ENCODE data around the gene TAOK3. TPM values are rescaled to one million over a fixed set of nuclear protein-coding genes. Genes with fewer than 3 reads are reported as not detected.
"Not testable (repeated sequence)": the region's sequence is repeated elsewhere in the genome, so short reads cannot be mapped to it uniquely, and the experiment has no call there.

The TAOK3 gene
- total RNA-seq, 2 experiments from 2014 or later, result 47.4 to 53.4 TPM

DNA sequence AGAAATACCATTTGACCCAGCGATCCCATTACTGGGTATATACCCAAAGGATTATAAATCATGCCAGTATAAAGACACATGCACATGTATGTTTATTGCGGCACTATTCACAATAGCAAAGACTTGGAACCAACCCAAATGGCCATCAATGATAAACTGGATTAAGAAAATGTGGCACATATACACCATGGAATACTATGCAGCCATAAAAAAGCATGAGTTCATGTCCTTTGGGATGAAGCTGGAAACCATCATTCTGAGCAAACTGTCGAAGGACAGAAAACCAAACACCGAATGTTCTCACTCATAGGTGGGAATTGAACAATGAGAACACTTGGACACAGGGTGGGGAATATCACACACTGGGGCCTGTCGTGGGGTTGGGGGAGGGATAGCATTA, 243.3 kb downstream of the TAOK3 start:
- POLR2A ChIA-PET, CTCF ChIA-PET: not testable (repeated sequence)

DNA sequence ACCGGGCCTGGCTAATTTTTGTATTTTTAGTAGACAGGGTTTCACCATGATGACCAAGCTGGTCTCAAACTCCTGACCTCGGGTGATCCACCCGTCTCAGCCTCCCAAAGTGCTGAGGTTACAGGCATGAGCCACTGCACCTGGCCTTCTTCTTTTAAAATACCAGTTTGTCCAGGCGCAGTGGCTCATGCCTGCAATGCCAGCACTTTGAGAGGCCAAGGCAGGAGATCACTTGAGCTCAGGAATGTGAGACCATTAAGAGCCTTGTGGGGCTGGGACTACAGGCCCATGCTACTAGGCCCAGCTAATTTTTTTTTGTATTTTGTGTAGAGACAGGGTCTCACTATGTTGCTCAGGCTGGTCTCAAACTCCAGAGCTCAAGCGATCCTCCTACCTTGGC, 244.8 kb downstream of the TAOK3 start:
- ChIA-PET CTCF (no interaction called here), POLR2A (no interaction called here)

DNA sequence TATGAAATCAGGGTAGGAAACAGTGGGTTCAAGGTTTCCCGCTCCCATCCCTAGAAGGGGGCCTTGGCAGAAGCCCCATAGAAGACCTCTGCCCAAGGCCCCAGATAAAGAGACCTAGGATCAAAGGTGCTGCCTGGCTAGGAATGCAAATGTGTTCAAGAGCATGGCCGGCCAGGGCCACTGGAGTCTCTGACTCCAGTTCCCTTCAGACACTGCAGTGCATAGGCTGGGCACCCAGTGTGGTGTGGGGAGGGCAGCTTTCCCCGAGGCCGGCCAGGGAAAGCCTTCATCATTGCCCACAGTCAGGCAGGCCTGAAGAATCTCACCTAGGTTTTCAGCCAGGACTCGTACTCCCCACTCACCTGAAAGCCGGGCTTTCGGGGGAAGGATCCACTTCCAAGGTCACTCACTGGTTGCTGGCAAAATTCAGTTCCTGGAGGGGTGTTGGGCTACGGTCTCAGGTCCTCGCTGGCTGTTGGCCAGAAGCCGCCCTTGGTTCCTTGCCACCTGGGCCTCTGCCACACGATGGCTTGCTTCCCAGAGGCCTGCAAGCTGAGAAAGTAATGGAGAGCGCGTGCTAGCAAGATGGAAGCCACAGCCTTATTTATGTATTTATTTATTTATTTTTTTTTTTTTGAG, 246.5 kb downstream of the TAOK3 start:
- ChIA-PET POLR2A (no interaction called here), CTCF (no interaction called here)

DNA sequence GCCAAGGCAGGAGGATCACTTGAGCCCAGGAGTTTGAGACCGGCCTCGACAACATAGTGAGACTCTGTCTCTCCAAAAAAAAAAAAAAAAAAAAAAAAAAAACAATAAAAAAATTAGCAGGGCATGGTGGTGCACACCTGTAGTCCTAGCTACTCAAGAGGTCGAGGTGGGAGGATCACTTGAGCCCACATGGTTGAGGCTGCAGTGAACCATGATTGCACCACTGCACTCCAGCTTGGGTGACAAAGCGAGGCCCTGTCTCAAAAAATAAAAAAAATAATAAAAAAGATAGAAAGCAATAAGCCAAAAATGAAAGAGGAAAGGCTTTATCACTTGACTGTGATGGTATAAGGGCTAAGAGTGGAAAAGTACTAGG, 247.0 kb downstream of the TAOK3 start:
- ChIA-PET CTCF (no interaction called here), POLR2A (no interaction called here)

DNA sequence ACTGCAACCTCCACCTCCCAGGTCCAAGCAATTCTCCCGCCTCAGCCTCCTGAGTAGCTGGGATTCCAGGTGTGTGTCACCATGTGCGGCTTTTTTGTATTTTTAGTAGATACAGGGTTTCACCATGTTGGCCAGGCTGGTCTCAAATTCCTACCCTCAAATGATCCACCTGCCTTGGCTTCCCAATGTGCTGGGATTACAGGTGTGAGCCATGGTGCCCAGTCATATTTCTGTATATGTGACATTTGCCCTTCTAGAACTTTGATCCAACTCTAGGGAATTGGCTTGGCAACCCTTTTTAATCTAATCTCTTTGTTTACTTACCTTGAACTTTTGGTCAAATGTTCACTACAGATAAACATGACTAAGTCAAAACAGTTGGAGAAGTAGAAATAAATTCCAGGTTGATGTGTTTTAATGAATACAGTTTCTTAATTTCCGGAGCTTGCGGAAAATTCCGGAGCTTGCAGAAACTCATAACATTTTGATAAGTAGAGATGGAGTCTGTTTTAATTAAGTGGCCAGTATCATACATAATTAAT, 248.3 kb downstream of the TAOK3 start:
- POLR2A ChIA-PET, result no interaction called here
- CTCF ChIA-PET, result no interaction called here

DNA sequence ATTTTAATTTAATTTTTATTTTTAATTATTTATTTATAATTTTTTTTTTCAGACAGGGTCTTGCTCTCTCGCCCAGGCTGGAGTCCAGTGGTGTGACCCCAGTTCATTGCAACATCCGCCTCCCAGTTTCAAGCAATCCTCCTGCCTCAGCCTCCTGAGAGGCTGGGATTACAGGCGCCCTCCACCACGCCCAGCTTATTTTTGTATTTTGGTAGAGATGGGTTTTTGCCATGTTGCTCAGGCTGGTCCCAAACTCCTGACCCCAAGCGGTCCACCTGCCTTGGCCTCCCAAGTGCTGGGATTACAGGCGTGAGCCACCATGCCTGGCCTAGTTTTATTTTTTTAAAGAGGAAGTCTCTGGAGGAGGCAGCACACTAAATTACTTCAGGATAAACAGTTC, 250.4 kb downstream of the TAOK3 start:
- POLR2A ChIA-PET, result no interaction called here
- CTCF ChIA-PET, result no interaction called here

DNA sequence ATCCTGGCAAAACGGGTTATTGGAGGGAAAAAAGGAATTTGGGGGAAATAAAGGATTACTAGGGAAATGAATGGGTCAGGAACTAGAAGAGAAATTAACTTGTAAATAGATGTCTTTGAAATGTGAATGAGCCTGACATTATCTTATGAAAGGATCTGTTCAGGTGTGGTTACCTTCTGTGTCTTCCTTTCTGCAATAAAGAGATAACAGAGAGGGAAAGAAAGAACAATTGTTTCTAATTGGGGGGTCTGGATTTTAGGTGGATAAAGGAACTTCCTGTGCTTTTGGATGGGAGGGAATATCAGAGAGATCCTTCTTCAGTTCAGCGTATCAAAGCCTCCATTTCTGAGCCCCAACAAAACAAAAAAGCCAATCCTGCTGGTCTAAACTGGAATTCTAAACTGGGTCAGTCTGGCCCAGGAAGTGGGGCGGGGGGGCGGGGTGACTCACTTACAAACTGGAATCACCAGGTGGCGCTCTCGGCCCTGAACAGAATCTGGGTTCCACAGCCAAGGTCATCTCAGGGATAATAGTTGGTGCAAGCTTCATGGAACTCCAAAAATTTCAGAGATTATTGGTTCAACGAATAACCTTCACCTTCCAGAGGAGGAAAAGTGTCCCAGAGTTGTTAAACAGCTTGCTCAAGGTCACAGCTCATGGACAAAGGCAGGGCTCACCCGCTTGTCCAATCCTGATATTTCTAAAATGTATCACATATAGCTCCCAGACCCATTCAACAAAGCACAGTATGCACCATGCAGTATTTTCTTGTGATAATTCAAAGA, 251.9 kb downstream of the TAOK3 start:
- ChIA-PET POLR2A (interaction anchor here (0.6 kb wide), 1 partner anchor 58 kb away, joined by 3 read pairs; no protein-coding TSS in a partner anchor), CTCF (interaction anchor here (0.9 to 2.0 kb wide), 3 partner anchors 15 to 255 kb away, joined by 3 to 13 read pairs (median 5); partner anchors contain the start of genes PEBP1 and SUDS3)

DNA sequence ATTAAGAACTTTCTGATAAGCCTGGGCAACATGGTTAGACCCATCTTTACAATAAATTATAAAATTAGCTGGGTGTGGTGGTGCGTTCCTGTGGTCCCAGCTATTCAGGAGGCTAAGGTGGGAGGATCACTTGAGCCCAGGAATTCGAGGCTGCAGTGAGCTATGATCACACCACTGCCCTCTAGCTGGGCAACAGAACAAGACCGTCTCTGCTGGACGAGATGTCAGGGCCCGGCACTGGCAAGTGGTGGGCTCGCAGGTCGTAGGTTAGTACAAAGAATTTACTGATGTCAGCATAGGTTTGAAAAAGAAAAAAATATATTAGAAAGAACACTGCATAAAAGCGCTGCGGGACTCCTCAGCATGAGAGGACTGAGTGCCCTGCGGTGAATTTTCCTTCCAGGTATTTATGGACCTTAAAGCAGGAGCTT, 253.2 kb downstream of the TAOK3 start:
- POLR2A ChIA-PET, result no interaction called here
- CTCF ChIA-PET, result interaction anchor here (1.7 kb wide), 1 partner anchor 11 kb away, joined by 3 read pairs; no protein-coding TSS in a partner anchor

DNA sequence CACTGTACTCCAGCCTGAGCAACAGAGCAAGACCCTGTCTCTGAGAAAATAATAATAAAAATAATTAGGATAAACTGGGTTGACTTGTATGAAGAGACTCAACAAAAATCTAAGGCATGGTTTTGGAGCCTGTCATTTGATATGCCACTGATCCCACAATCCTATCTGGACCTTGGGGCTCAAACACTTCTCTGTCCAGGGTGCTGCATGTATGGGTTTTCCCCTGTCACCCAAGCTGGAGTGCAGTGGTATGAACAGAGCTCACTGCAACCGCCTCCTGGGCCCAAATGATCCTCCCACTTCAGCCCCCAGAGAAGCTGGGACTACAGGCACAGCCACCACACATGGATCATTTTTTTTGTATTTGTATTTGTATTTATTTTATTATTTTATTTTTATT, 263.6 kb downstream of the TAOK3 start:
- CTCF ChIA-PET, result no interaction called here
- POLR2A ChIA-PET, result no interaction called here

DNA sequence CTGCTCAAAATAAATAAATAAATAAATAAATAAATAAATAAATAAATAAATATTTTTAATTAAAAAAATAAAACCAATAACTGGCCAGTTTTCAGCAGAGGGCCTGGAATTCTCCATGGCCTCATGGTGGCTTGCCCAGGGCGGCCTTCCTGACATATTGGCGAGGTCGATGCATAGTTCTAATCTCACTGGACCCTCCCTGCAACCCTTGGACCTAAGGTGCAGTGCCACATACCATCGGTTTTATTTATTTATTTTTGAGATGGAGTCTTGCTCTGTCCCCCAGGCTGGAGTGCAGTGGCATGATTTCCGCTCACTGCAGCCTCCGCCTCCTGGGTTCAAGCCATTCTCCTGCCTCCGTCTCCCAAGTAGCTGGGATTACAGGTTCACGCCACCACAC, 265.0 kb downstream of the TAOK3 start:
- ChIA-PET CTCF (interaction anchor here (1.0 kb wide), 1 partner anchor 12 kb away, joined by 3 read pairs; no protein-coding TSS in a partner anchor), POLR2A (interaction anchor here (0.6 kb wide), 1 partner anchor 33 kb away, joined by 5 read pairs; no protein-coding TSS in a partner anchor)

DNA sequence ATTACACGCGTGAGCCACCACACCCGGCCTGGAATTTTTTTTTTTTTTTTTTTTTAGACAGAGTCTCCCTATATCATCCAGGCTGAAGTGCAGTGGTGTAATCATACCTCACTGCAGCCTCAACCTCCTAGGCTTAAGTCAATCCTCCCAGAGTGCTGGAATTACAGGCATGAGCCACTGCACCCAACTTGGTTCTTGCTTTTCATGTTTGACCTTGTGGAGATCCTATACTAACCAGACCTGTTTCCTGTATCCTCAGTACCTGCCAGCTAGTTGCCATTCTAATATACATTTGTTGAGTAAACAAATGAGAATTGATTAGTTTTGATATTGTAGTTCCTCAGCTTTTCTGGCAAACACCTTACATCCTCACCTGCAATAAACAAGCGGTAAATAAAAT, 265.7 kb downstream of the TAOK3 start:
- POLR2A ChIA-PET, result no interaction called here
- CTCF ChIA-PET, result no interaction called here

DNA sequence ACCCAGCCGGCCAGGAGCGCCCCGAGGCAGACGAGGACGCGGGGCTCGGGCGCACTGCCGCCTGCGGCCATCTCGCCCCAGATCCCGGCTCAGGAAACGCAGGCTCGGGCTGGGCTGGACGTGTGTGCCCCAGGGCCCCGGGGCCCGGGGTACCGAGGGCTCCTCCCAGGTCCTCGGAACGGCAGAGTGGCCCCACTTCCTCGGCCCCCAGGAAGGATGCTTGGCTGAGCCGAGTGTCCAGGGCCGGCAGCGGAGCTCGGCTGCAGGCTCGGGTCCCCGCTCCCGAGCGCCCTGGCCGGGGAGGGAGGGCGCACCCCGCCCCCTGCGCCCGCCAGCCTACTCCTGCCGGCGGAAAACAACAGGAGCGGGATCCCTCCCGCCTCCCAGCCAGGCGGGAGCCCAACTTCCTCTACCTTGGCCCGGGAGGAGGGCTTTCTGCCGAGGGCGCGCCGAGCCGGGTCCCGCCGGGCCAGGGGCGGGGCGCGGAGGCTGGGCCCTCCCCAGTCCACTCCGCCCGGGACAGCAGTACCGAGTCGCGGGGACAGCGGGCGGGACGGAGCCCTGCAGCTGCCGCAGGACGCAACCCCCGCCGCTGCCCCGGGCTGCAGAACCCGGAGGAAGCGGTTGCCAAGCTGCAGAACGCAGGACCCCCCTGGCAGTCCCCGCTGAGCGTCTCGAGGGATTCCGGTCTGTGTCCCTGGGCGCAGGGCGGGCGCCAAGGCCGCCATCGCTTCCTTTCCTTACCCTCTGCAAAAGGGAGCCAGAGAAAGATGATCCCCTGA, 268.9 kb downstream of the TAOK3 start, which contains the start of gene VSIG10:
Gene VSIG10 (minus strand): TSS at position 411 of the 782 bp plus-strand sequence. CDS start 340 bp downstream, at position 71.
- CTCF ChIA-PET, result interaction anchor here (0.6 kb wide), 2 partner anchors 14 to 146 kb away, joined by 3 read pairs; no protein-coding TSS in a partner anchor
- POLR2A ChIA-PET, result interaction anchor here (0.6 to 1.1 kb wide), 3 partner anchors 32 to 87 kb away, joined by 3 to 5 read pairs (median 3); partner anchors contain the start of genes PEBP1 and RFC5

DNA sequence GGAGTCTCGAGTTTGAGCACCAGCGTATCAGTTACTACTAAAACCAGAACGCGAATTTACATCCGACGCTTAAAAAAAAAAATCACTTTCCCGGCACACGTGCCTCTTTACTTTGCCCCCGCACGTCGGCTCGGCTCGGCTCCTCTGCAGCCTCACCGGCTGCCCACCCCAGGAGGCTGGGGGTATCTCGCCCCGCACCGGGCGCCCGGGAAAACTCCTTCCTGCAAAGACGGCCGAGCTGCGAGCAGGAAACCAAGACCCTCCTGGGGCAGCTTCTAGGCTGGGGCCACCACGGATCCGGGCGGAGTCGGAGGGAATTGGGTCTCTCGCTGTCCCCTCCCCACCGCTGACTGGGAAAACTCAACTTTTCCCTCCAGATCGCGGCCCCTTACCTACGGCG, 269.5 kb downstream of the TAOK3 start:
- ChIA-PET CTCF (interaction anchor here (0.6 kb wide), 2 partner anchors 15 to 146 kb away, joined by 3 read pairs; no protein-coding TSS in a partner anchor), POLR2A (interaction anchor here (0.6 to 1.1 kb wide), 2 partner anchors 41 to 87 kb away, joined by 3 to 5 read pairs; partner anchors contain the start of gene RFC5)

DNA sequence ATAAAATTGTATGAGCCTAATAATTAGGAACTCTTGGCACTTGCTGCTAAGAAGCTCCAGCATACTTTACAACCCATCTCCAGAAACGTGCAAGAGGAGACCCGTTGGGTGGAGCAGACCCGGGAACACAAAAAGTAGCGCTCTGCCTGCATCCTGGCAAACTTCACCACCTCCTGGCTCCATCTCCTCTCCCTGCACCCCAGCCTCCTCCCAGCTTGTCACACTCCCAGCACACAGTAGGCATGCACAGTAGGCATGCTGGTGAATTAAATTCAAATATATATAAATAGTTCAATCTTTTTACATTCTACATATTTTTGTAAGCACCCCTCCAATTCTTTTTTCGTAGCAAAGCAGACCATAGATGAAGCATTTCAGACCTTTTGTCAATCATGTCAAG, 270.1 kb downstream of the TAOK3 start:
- ChIA-PET POLR2A (no interaction called here), CTCF (no interaction called here)

DNA sequence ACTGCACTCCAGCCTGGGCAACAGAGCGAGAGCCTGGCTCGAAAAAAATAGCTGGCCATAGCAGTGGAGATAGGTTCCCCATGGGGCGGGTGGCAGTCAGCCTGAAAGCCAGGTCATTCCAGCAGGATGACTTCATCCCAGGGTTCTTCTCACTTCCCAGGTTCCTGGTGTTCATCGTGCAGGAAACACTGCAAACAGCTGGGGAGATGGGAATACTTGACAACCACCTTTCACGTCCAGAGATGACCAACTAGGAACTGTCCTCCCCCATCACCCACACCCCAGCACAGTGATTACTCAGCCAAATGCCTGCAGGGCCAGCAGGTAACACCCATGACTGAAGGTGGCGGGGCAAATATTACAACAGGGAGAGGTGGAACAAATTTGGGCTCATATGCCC, 270.6 kb downstream of the TAOK3 start:
- ChIA-PET POLR2A (no interaction called here), CTCF (no interaction called here)

DNA sequence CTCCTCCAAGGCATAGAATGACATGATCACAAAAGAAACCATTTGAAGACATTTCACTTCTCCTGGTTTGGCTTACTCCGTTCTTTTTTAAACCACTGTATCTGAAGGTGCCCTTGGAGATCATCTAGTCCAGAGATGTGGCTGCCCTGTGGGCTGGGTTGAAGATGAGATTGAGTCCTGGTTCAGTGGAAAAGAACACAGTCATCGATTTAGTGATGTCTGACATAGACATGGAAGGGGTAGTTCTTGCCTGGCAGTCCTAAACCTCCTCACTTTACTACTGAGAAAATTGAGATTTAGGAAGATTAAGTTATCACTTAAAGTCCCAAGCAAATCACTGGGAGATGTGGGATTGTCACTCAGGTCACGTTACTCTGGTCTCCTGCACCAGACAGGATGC, 271.7 kb downstream of the TAOK3 start:
- CTCF ChIA-PET, result no interaction called here
- POLR2A ChIA-PET, result no interaction called here

Measured in activated CD8-positive, alpha-beta memory T cell treated with anti-CD3 and anti-CD28 coated beads for 36 hours (primary cell).